ENCODE results near the gene TMEM190.

TMEM190 gene

GRCh38 chr19:55423225-55424005, 46.8 kb downstream of the TMEM190 start:
- DNase-seq (ENCODE audit: low read depth): no peak

DNA sequence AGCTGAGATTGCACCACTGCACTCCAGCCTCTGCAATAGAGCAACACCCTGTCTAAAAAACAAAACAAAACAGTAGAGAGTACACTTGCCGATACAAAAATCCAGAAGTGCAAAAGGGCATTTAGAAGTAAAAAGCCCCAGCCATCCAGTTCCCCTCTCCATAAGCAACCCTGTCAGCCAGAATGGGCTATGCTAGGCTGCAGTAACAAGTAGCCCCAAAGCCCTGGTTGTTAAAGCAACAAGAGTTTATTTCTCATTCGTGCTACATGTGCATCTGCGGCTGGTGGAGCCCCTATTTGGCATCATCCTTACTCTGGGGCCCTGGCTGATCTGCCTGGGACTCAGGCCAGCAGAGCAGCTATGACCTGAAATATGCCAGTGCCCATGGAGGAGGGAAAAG, 47.9 kb downstream of the TMEM190 start:
- no peak for DNase-seq (ENCODE audit: low read depth)

DNA sequence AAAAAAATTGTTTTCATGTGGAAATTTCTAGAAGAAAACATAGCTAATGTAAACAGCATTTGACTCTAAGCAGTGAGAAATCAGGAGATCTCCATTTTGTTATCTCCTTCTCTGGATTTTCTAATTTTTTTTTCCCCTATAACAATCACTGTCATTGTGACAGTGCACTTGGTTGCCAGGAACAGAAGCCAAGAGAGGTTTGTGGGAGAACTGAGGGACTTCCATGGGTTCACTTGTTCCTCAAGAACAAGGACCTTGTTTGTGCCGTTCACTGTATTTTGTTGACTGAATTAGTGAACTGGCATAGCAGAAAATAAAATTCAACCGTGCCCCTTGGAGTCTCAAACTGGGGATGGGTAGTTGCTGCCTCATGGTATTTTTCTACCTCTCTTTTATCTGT, 49.4 kb downstream of the TMEM190 start:
- no peak for DNase-seq (ENCODE audit: low read depth)

Measured in activated T-cell treated with anti-CD3 and anti-CD28 coated beads for 24 hours (primary cell).